ENCODE measurements around the gene NELFA.

NELFA gene

DNA sequence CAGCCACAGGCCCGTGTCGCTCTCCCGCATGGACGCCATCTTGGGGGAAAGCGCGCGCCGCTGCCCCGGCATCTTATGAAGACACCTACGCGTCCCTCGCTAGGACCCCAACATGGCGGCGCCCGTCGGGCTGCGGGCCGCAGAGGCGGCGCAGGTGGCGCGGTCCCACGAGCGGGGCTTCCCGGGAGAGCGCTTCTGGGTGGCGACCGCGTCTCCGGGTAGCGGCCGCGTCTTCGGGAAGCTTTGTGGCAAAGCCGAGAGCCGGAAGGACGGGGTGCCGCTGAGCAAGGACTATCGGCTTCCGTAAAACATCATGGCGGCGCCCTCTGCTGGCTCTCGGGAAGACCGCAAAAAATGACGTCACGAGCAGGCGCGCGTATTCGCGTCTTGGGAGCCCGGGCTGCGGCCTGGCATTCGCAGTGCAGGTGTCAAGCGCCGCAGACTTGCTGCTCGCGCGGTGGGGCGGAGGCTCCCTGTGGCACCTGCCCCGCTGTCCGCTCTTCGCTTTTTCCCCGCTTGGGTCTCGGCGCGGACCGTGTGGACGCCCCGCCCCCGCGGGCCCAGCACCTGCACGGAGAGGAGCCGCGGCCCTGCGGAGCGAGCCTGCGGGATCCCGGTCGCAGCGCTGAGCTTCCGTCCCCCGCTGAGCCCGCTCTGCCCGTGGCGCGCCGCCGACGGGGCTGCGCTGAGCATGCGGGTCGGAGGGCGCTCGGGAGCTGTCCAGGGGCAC lies at the start of gene NELFA:
TSS of gene NELFA (minus strand) at position 54 of the 730 bp plus-strand sequence. CDS start at position 39, 15 bp downstream.
- Histone ChIP-seq H3K4me1 (ENCODE audit: low read length) (peaks cover 12% of the 10 kb centered on the region), H3K36me3 (replicated peaks; ENCODE audit: low read depth, low read length) (peaks cover 20% of the 10 kb centered on the region), H3K9me3 (ENCODE audit: insufficient read depth, low read length) (no peaks in the 10 kb centered on the region), H4K20me1 (ENCODE audit: insufficient read depth, low read length) (peaks cover 23% of the 10 kb centered on the region), H3K79me2 (ENCODE audit: low read length) (peaks cover 47% of the 10 kb centered on the region), H3K4me3 (ENCODE audit: low read length) (peak within 1 kb of the TSS; percentile 94), H3K27me3 (ENCODE audit: low read depth, low read length) (no peaks in the 10 kb centered on the region), H3K9ac (ENCODE audit: low read length) (peak within 1 kb of the TSS; percentile 83), H3K27ac (ENCODE audit: low read length) (peak within 1 kb of the TSS; percentile 83), H3K4me2 (ENCODE audit: low read length) (peak within 1 kb of the TSS; percentile 99), H2AFZ (ENCODE audit: low read depth, low read length) (peak within 1 kb of the TSS; percentile 96)
- no peak for TF ChIP-seq EZH2phosphoT487 (IDR thresholded peaks at IDR 0.05; ENCODE audit: low read depth)
- TF ChIP-seq, protein P1, sequence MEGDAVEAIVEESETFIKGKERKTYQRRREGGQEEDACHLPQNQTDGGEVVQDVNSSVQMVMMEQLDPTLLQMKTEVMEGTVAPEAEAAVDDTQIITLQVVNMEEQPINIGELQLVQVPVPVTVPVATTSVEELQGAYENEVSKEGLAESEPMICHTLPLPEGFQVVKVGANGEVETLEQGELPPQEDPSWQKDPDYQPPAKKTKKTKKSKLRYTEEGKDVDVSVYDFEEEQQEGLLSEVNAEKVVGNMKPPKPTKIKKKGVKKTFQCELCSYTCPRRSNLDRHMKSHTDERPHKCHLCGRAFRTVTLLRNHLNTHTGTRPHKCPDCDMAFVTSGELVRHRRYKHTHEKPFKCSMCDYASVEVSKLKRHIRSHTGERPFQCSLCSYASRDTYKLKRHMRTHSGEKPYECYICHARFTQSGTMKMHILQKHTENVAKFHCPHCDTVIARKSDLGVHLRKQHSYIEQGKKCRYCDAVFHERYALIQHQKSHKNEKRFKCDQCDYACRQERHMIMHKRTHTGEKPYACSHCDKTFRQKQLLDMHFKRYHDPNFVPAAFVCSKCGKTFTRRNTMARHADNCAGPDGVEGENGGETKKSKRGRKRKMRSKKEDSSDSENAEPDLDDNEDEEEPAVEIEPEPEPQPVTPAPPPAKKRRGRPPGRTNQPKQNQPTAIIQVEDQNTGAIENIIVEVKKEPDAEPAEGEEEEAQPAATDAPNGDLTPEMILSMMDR (IDR thresholded peaks at IDR 0.05; ENCODE audit: low read depth, low read length), result no peak

- H3K9ac ChIP-seq (ENCODE audit: low read length), result no peak overlapping the region
- H4K20me1 ChIP-seq (ENCODE audit: insufficient read depth, low read length), result peaks cover 5% of the 10 kb centered on the region
- H3K27ac ChIP-seq (ENCODE audit: low read length), result no peak overlapping the region
- no peak for TF ChIP-seq EZH2phosphoT487 (IDR thresholded peaks at IDR 0.05; ENCODE audit: low read depth)
- TF ChIP-seq, protein P1 (IDR thresholded peaks at IDR 0.05; ENCODE audit: low read depth, low read length), result no peak
- no peak overlapping the region for H3K4me2 ChIP-seq (ENCODE audit: low read length)
- H3K9me3 ChIP-seq (ENCODE audit: insufficient read depth, low read length), result no peaks in the 10 kb centered on the region
- H3K79me2 ChIP-seq (ENCODE audit: low read length), result peaks cover 30% of the 10 kb centered on the region
- H3K4me3 ChIP-seq (ENCODE audit: low read length), result no peak overlapping the region
- H3K27me3 ChIP-seq (ENCODE audit: low read depth, low read length), result no peaks in the 10 kb centered on the region
- peaks cover 5% of the 10 kb centered on the region; the same call in 1 of the 2 replicates for H3K4me1 ChIP-seq (ENCODE audit: low read length)
- H2AFZ ChIP-seq (ENCODE audit: low read depth, low read length), result no peak overlapping the region
- no peaks in the 10 kb centered on the region for H3K36me3 ChIP-seq (replicated peaks; ENCODE audit: low read depth, low read length)
Observed at GRCh38 chr4:2057382-2058065, 48.8 kb upstream of the NELFA start.

DNA sequence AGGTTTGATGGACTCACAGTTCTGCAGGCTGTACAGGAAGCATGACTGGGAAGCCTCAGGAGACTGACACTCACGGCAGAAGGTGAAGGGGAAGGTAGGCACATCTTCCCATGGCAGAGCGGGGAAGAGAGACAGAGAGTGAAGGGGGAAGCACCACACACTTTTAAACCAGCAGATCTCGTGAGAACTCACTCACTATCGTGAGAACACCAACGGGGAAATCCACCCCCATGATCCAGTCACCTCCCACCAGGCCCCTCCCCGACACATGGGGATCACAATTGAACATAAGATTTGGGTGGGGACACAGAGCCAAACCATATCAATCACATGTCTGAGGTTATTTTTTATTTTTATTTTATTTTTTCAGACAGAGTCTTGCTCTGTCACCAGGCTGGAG lies 45.4 kb upstream of the NELFA start:
- no peak overlapping the region for H2AFZ ChIP-seq (ENCODE audit: low read depth, low read length)
- no peak overlapping the region for H3K27ac ChIP-seq (ENCODE audit: low read length)
- H3K4me2 ChIP-seq (ENCODE audit: low read length), result no peak overlapping the region
- no peaks in the 10 kb centered on the region; the same call in 1 of the 2 replicates for H3K4me1 ChIP-seq (ENCODE audit: low read length)
- no peak overlapping the region for H3K9ac ChIP-seq (ENCODE audit: low read length)
- TF ChIP-seq, protein P1 (IDR thresholded peaks at IDR 0.05; ENCODE audit: low read depth, low read length), result no peak
- no peak for TF ChIP-seq EZH2phosphoT487 (IDR thresholded peaks at IDR 0.05; ENCODE audit: low read depth)
- H3K27me3 ChIP-seq (ENCODE audit: low read depth, low read length), result no peaks in the 10 kb centered on the region
- no peak overlapping the region for H3K4me3 ChIP-seq (ENCODE audit: low read length)
- no peaks in the 10 kb centered on the region for H3K79me2 ChIP-seq (ENCODE audit: low read length)
- no peaks in the 10 kb centered on the region for H3K9me3 ChIP-seq (ENCODE audit: insufficient read depth, low read length)
- no peaks in the 10 kb centered on the region for H3K36me3 ChIP-seq (replicated peaks; ENCODE audit: low read depth, low read length)
- no peaks in the 10 kb centered on the region for H4K20me1 ChIP-seq (ENCODE audit: insufficient read depth, low read length)

DNA sequence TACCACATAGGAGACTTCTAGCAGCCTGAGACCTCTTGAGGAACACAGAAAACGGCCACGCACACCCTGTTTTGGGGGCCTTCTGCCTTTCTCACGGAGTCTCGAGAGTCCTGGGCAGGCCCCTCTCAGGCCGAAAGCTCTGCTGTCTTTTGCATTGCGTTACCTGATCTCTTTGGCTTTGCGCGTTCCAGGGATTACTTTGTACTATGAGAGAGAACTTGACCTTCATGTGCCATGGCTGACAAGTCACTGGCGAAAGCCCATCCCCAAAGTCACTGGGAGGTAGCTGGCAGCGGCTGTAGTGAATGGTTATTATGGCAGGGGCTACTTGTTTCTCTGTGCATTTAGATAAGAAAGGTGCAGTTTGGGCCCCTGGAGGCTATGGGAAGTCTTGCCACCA lies 42.3 kb upstream of the NELFA start:
- H3K4me3 ChIP-seq (ENCODE audit: low read length), result no peak overlapping the region
- H3K36me3 ChIP-seq (replicated peaks; ENCODE audit: low read depth, low read length), result no peaks in the 10 kb centered on the region
- no peak overlapping the region for H3K27ac ChIP-seq (ENCODE audit: low read length)
- no peaks in the 10 kb centered on the region for H3K4me1 ChIP-seq (ENCODE audit: low read length)
- no peaks in the 10 kb centered on the region for H3K79me2 ChIP-seq (ENCODE audit: low read length)
- no peaks in the 10 kb centered on the region for H3K27me3 ChIP-seq (ENCODE audit: low read depth, low read length)
- TF ChIP-seq, protein P1 (IDR thresholded peaks at IDR 0.05; ENCODE audit: low read depth, low read length), result no peak
- no peak for TF ChIP-seq EZH2phosphoT487 (IDR thresholded peaks at IDR 0.05; ENCODE audit: low read depth)
- H2AFZ ChIP-seq (ENCODE audit: low read depth, low read length), result no peak overlapping the region
- no peaks in the 10 kb centered on the region for H3K9me3 ChIP-seq (ENCODE audit: insufficient read depth, low read length)
- H3K4me2 ChIP-seq (ENCODE audit: low read length), result no peak overlapping the region
- H3K9ac ChIP-seq (ENCODE audit: low read length), result no peak overlapping the region
- no peaks in the 10 kb centered on the region for H4K20me1 ChIP-seq (ENCODE audit: insufficient read depth, low read length)

Data from OCI-LY3 (cell line).